ENCODE data around the gene LCN9. TPM values are rescaled to one million over a fixed set of nuclear protein-coding genes. Genes with fewer than 3 reads are reported as not detected.

Gene LCN9
- total and polyA plus RNA-seq, 2 of the 4 experiments (the other 2 are of a cell fraction): not detected

DNA sequence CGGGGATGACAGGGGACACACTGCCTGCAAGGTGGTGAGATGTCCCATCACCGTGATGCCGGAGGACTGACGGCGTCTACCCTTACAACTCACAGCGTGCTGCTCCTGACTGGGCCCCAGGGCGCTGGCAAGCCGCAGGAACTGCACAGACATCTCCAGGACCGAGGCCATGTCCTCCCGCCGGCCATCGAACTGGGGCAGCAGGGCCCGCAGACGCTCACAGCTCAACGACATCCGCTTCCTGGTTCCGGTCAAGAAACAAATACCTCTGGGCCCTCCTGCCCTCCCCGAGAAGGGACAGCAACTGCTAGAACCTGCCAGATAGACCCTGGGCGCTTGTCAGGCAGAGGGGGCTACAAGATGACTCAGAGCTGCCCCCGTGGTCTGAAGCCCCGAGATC, 35.1 kb downstream of the LCN9 start:
- Histone ChIP-seq H2BK15ac (ENCODE audit: low read depth, low read length) (no peak overlapping the region), H3K56ac (ENCODE audit: extremely low read depth, insufficient read depth, low read length) (no peak overlapping the region), H3K9ac (ENCODE audit: low read depth, low read length) (no peak overlapping the region), H2AFZ (replicated peaks; ENCODE audit: low read length, poor library complexity) (no peak overlapping the region), H3K9me1 (ENCODE audit: insufficient read depth, low read length) (no peaks in the 10 kb centered on the region), H4K20me1 (ENCODE audit: insufficient read depth, low read length) (no peaks in the 10 kb centered on the region), H2AK9ac (replicated peaks; ENCODE audit: low read depth, low read length, poor library complexity) (no peak overlapping the region), H4K8ac (ENCODE audit: low read depth in 2 of 2, low read length in 2 of 2) (no peak overlapping the region), H3K14ac (replicated peaks; ENCODE audit: low read depth, low read length) (no peak overlapping the region), H2AK5ac (ENCODE audit: low read depth, low read length) (no peak overlapping the region), H3K23ac (ENCODE audit: low read depth, low read length) (no peak overlapping the region), H3K4me1 (ENCODE audit: control insufficient read depth, insufficient read depth, low read length) (peaks cover 1% of the 10 kb centered on the region; the same call in 1 of the 2 replicates), H3K4me3 (ENCODE audit: insufficient read depth, low read depth, low read length) (no peak overlapping the region), H2BK20ac (ENCODE audit: low read depth, low read length) (no peak overlapping the region), H4K5ac (ENCODE audit: low read depth, low read length) (no peak overlapping the region), H3K79me1 (ENCODE audit: low read depth in 1 of 2, low read length in 2 of 2) (no peaks in the 10 kb centered on the region), H3K4me2 (ENCODE audit: low read depth, low read length) (no peak overlapping the region), H2BK5ac (ENCODE audit: low read depth, low read length, poor library complexity, severe bottlenecking) (no peak overlapping the region), H2BK120ac (ENCODE audit: low read depth, low read length) (no peak overlapping the region), H3K9me3 (ENCODE audit: control insufficient read depth, insufficient read depth, low read length) (no peaks in the 10 kb centered on the region), H3K18ac (ENCODE audit: low read depth, low read length) (no peak overlapping the region), H4K91ac (ENCODE audit: insufficient read depth, low read depth, low read length) (no peak overlapping the region), H3K27me3 (ENCODE audit: control insufficient read depth, insufficient read depth, low read length) (peaks cover 10% of the 10 kb centered on the region; the same call in 1 of the 2 replicates), H3K4ac (ENCODE audit: low read depth, low read length) (no peak overlapping the region), H3K27ac (ENCODE audit: insufficient read depth, low read length) (no peak overlapping the region), H3K36me3 (ENCODE audit: control insufficient read depth, insufficient read depth, low read length) (no peaks in the 10 kb centered on the region)
- in situ Hi-C loops (cut with MboI; ENCODE audit: low sequenced_read_pairs): no loop called here
- dilution Hi-C loops (cut with HindIII; ENCODE audit: low sequenced_read_pairs, unreplicated experiment): no loop called here
- intact Hi-C loops (cut with micrococcal nuclease): no loop called here
- no TSS peak for BruUV-seq (replicated peaks)
- no peak for DNase-seq
- ATAC-seq (ENCODE audit: low read depth): no peak
- ChIA-PET CTCF (no interaction called here), POLR2A (ENCODE audit: unreplicated experiment) (no interaction called here)
- TF ChIP-seq RCOR1 (IDR thresholded peaks at IDR 0.05; ENCODE audit: insufficient replicate concordance, low read length): no peak
- TF ChIP-seq MAZ (IDR thresholded peaks at IDR 0.05; ENCODE audit: borderline replicate concordance, low read depth, low read length): no peak
- TF ChIP-seq MAFK (IDR thresholded peaks at IDR 0.05; ENCODE audit: low read depth, low read length): no peak
- TF ChIP-seq, protein P1, sequence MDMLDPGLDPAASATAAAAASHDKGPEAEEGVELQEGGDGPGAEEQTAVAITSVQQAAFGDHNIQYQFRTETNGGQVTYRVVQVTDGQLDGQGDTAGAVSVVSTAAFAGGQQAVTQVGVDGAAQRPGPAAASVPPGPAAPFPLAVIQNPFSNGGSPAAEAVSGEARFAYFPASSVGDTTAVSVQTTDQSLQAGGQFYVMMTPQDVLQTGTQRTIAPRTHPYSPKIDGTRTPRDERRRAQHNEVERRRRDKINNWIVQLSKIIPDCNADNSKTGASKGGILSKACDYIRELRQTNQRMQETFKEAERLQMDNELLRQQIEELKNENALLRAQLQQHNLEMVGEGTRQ (IDR thresholded peaks at IDR 0.05; ENCODE audit: low read depth, low read length): no peak
- 47% methylated on average over 7 of the region's 21 CpGs; no CpG with 5 or more reads in 1 of the 2 experiments for WGBS, 2 experiments (ENCODE audit: extremely low coverage in 2 of 2, insufficient read length in 1 of 2)
